K562 (cell line): Measurements from ENCODE around the gene PIGT. TPM values are rescaled to one million over a fixed set of nuclear protein-coding genes. Genes with fewer than 3 reads are reported as not detected.

Source experiments
- CEBPB ChIP-seq: fragments of 450-650 bp; IDR thresholded peaks from 2 replicates; pipeline ENCODE4 v1.6.1; 2016; ENCODE audit warnings: missing genetic modification characterization, missing compliant biosample characterization
- ETV1 ChIP-seq: fragments of 450-650 bp; conservative IDR thresholded peaks from 2 replicates; pipeline ENCODE4 v1.6.1; 2016; ENCODE audit warnings: missing genetic modification characterization, control low read depth, low read depth, missing compliant biosample characterization
- EZH2 ChIP-seq: IDR thresholded peaks from 2 replicates; pipeline ENCODE4 v1.6.1; 2012; ENCODE audit warnings: low read depth, mild to moderate bottlenecking, inconsistent platforms, low read length, borderline replicate concordance
- HCFC1 ChIP-seq: IDR thresholded peaks from 2 replicates; pipeline ENCODE4 v1.6.1; 2012; ENCODE audit warnings: low read depth, low read length, improper control_type of control experiment
- NELFE ChIP-seq: IDR thresholded peaks from 2 replicates; pipeline ENCODE4 v1.6.1; 2011; ENCODE audit warnings: mild to moderate bottlenecking; ENCODE audit not compliant: insufficient read depth, insufficient read length
- PHF8 ChIP-seq: fragments of 200-600 bp; sonication (generic); IDR thresholded peaks from 2 replicates; pipeline ENCODE4 v1.6.1; 2012; ENCODE audit warnings: mixed run types, mild to moderate bottlenecking, inconsistent platforms, low read length, moderate library complexity, borderline replicate concordance
- TGIF2 ChIP-seq: sonication (generic); formaldehyde crosslinking; IDR thresholded peaks from 2 replicates; pipeline ENCODE4 v1.8.1; 2022; ENCODE audit warnings: mild to moderate bottlenecking, missing genetic modification reagents, moderate library complexity
- ZNF41 ChIP-seq: fragments of 250-450 bp; sonication (Bioruptor Pico); conservative IDR thresholded peaks from 2 replicates; pipeline ENCODE4 v1.4.0; 2020; ENCODE audit warnings: mild to moderate bottlenecking
- ZNF57 ChIP-seq: fragments of 450-650 bp; formaldehyde crosslinking; IDR thresholded peaks from 2 replicates; pipeline ENCODE4 v1.4.0; 2020; ENCODE audit warnings: mild to moderate bottlenecking, moderate library complexity
- polyA plus RNA-seq, 8 experiments: library from polyadenylated mRNA; depleted of rRNA in 4 of 8; stranded (reverse) in 5 of 8; unstranded in 3 of 8; fragments of >200 nt; fragmentation: Nextera tagmentation in 2 of 8; fragmentation: Illumina TruSeq in 1 of 8; extraction: Ambion mirVana in 2 of 8; extraction: Trizol in 1 of 8; gene quantifications; 2 replicates each; pipeline versions ENCODE4 v1.2.1 to v1.2.3, GENCODE V29; 2011 to 2014; ENCODE audit warnings: inconsistent platforms in 1 of 8, missing spikeins in 1 of 8
- total RNA-seq, 7 experiments: library from RNA; depleted of rRNA in 6 of 7; stranded (reverse); fragments of >200 nt in 6 of 7; fragmentation: Illumina TruSeq in 2 of 7; extraction: Trizol in 2 of 7; gene quantifications; 2 replicates each; pipeline versions ENCODE4 v1.2.1 to v1.2.3, GENCODE V29; 2011 to 2021; ENCODE audit warnings: low replicate concordance in 1 of 7
- TF ChIP-seq, protein P1 (sequence below): fragments of 200-600 bp; sonication (generic); IDR thresholded peaks from one replicate; pipeline ENCODE4 v1.6.1; 2012; ENCODE audit warnings: mild to moderate bottlenecking, low read depth, low read length, inconsistent platforms
- TF ChIP-seq, protein P2 (sequence below): sonication (generic); formaldehyde crosslinking; IDR thresholded peaks from 2 replicates; pipeline ENCODE4 v1.8.0; 2022; ENCODE audit warnings: mild to moderate bottlenecking, low read depth, missing genetic modification reagents

The PIGT gene
- total and polyA plus RNA-seq, 9 of the 15 experiments (the other 6 are each of a cell fraction or from before 2014, with no cell fraction given), result 14.6 to 108 (median 46.9) TPM

DNA sequence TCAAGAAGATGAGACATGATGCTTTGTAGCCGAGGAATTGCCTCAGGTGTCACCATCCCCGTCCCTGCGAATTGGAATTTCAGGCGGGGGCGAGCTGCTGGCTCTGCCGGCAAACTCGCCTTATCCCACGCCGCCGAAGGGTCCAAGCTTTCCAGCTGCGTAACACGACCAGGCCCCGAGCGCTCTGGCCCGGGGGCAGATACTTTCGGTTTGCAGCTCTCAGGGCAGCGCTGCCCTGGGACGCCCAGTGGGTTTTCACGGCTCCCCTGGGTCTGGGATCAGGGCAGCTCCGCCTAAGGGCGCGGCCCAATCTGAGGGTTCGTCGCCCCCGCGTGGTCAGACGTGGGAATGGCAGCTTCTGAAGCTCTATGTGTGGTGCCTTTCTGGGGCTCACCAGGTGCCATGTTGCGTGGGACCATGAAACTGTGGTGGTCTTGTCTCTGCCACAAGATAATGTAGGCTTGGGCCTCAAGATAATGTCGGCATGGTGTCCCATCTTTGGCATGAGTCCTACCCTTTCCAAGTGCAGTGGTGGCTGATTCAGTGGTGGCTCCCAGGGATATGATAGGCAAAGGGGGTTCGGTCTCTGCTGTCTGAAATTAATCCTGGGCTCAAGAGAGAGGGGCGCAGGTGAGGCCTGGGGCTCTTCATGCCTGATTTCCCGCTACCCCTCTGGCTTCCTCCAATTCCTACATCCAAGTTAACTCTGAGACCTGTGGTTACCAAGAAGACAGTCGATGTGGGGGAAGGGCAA is 21.0 kb downstream of the PIGT start (continued):
- TF ChIP-seq, protein P1, sequence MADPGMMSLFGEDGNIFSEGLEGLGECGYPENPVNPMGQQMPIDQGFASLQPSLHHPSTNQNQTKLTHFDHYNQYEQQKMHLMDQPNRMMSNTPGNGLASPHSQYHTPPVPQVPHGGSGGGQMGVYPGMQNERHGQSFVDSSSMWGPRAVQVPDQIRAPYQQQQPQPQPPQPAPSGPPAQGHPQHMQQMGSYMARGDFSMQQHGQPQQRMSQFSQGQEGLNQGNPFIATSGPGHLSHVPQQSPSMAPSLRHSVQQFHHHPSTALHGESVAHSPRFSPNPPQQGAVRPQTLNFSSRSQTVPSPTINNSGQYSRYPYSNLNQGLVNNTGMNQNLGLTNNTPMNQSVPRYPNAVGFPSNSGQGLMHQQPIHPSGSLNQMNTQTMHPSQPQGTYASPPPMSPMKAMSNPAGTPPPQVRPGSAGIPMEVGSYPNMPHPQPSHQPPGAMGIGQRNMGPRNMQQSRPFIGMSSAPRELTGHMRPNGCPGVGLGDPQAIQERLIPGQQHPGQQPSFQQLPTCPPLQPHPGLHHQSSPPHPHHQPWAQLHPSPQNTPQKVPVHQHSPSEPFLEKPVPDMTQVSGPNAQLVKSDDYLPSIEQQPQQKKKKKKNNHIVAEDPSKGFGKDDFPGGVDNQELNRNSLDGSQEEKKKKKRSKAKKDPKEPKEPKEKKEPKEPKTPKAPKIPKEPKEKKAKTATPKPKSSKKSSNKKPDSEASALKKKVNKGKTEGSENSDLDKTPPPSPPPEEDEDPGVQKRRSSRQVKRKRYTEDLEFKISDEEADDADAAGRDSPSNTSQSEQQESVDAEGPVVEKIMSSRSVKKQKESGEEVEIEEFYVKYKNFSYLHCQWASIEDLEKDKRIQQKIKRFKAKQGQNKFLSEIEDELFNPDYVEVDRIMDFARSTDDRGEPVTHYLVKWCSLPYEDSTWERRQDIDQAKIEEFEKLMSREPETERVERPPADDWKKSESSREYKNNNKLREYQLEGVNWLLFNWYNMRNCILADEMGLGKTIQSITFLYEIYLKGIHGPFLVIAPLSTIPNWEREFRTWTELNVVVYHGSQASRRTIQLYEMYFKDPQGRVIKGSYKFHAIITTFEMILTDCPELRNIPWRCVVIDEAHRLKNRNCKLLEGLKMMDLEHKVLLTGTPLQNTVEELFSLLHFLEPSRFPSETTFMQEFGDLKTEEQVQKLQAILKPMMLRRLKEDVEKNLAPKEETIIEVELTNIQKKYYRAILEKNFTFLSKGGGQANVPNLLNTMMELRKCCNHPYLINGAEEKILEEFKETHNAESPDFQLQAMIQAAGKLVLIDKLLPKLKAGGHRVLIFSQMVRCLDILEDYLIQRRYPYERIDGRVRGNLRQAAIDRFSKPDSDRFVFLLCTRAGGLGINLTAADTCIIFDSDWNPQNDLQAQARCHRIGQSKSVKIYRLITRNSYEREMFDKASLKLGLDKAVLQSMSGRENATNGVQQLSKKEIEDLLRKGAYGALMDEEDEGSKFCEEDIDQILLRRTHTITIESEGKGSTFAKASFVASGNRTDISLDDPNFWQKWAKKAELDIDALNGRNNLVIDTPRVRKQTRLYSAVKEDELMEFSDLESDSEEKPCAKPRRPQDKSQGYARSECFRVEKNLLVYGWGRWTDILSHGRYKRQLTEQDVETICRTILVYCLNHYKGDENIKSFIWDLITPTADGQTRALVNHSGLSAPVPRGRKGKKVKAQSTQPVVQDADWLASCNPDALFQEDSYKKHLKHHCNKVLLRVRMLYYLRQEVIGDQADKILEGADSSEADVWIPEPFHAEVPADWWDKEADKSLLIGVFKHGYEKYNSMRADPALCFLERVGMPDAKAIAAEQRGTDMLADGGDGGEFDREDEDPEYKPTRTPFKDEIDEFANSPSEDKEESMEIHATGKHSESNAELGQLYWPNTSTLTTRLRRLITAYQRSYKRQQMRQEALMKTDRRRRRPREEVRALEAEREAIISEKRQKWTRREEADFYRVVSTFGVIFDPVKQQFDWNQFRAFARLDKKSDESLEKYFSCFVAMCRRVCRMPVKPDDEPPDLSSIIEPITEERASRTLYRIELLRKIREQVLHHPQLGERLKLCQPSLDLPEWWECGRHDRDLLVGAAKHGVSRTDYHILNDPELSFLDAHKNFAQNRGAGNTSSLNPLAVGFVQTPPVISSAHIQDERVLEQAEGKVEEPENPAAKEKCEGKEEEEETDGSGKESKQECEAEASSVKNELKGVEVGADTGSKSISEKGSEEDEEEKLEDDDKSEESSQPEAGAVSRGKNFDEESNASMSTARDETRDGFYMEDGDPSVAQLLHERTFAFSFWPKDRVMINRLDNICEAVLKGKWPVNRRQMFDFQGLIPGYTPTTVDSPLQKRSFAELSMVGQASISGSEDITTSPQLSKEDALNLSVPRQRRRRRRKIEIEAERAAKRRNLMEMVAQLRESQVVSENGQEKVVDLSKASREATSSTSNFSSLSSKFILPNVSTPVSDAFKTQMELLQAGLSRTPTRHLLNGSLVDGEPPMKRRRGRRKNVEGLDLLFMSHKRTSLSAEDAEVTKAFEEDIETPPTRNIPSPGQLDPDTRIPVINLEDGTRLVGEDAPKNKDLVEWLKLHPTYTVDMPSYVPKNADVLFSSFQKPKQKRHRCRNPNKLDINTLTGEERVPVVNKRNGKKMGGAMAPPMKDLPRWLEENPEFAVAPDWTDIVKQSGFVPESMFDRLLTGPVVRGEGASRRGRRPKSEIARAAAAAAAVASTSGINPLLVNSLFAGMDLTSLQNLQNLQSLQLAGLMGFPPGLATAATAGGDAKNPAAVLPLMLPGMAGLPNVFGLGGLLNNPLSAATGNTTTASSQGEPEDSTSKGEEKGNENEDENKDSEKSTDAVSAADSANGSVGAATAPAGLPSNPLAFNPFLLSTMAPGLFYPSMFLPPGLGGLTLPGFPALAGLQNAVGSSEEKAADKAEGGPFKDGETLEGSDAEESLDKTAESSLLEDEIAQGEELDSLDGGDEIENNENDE, result no peak
- TF ChIP-seq, protein P2, sequence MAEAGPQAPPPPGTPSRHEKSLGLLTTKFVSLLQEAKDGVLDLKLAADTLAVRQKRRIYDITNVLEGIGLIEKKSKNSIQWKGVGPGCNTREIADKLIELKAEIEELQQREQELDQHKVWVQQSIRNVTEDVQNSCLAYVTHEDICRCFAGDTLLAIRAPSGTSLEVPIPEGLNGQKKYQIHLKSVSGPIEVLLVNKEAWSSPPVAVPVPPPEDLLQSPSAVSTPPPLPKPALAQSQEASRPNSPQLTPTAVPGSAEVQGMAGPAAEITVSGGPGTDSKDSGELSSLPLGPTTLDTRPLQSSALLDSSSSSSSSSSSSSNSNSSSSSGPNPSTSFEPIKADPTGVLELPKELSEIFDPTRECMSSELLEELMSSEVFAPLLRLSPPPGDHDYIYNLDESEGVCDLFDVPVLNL, result no peak
- TF ChIP-seq CEBPB (tag), result no peak
- TF ChIP-seq ZNF41 (CRISPR knock-in tag), result no peak
- TF ChIP-seq TGIF2 (CRISPR knock-in tag), result no peak
- peak; percentile 26; the same call in 1 of the 2 replicates for TF ChIP-seq PHF8
- no peak for TF ChIP-seq NELFE
- no peak for TF ChIP-seq EZH2
- TF ChIP-seq ZNF57, result no peak
- no peak for TF ChIP-seq ETV1 (tag)
- TF ChIP-seq HCFC1, result 0 out of 2 replicates have a peak, but pooled peaks have one; percentile 25
